Liver (tissue), 9 donors: Measurements from ENCODE around the gene PPM1N. TPM values are rescaled to one million over a fixed set of nuclear protein-coding genes. Genes with fewer than 3 reads are reported as not detected.

Source experiments
- DNase-seq: peaks from one replicate; pipeline ENCODE4 v3.0.0-alpha.2; 2017; ENCODE audit warnings: low spot score
- H3K27ac ChIP-seq, 2 donors: one replicate each; pipeline ENCODE4 v1.7.0; 2013; ENCODE audit warnings: inconsistent platforms in 2 of 2, low read length in 2 of 2, control low read depth in 1 of 2, low read depth in 1 of 2, mild to moderate bottlenecking in 1 of 2
- H3K27me3 ChIP-seq, 4 donors: one replicate each; pipeline versions ENCODE4 v1.6.1 to v1.7.0; 2013; ENCODE audit warnings: low read length in 3 of 4, inconsistent platforms in 1 of 4, mild to moderate bottlenecking in 1 of 4, moderate library complexity in 1 of 4; ENCODE audit not compliant: control insufficient read depth in 4 of 4, insufficient read depth in 4 of 4
- H3K36me3 ChIP-seq, 4 donors: one replicate each; pipeline versions ENCODE4 v1.6.1 to v1.7.0; 2013; ENCODE audit warnings: low read length in 3 of 4, mild to moderate bottlenecking in 3 of 4, low read depth in 1 of 4, moderate library complexity in 1 of 4; ENCODE audit not compliant: control insufficient read depth in 4 of 4, insufficient read depth in 3 of 4
- H3K4me1 ChIP-seq, 4 donors: one replicate each; pipeline versions ENCODE4 v1.6.1 to v1.7.0; 2013; ENCODE audit warnings: low read length in 3 of 4, mild to moderate bottlenecking in 3 of 4, moderate library complexity in 1 of 4; ENCODE audit not compliant: control insufficient read depth in 4 of 4, insufficient read depth in 4 of 4
- H3K4me3 ChIP-seq, 3 donors: one replicate each; pipeline versions ENCODE4 v1.6.1 to v1.7.0; 2013; ENCODE audit warnings: low read length in 3 of 3, control low read depth in 1 of 3, low read depth in 1 of 3, mild to moderate bottlenecking in 1 of 3
- H3K9ac ChIP-seq, 2 donors: one replicate each; pipeline ENCODE4 v1.7.0; 2013; ENCODE audit warnings: low read length in 2 of 2, mild to moderate bottlenecking in 2 of 2, moderate library complexity in 2 of 2, control low read depth in 1 of 2, low read depth in 1 of 2
- H3K9me3 ChIP-seq, 4 donors: one replicate each; pipeline versions ENCODE4 v1.6.1 to v1.7.0; 2013; ENCODE audit warnings: low read length in 3 of 4; ENCODE audit not compliant: control insufficient read depth in 4 of 4
- EGR1 ChIP-seq, 2 donors: IDR thresholded peaks; 2 replicates each; pipeline ENCODE4 v1.6.1; 2016 to 2018; ENCODE audit warnings: antibody characterized with exemption in 2 of 2, low read depth in 2 of 2
- FOXA1 ChIP-seq: IDR thresholded peaks from 2 replicates; pipeline ENCODE4 v1.6.1; 2016; ENCODE audit warnings: antibody characterized with exemption
- FOXA2 ChIP-seq: IDR thresholded peaks from 2 replicates; pipeline ENCODE4 v1.6.1; 2016; ENCODE audit warnings: antibody characterized with exemption
- GABPA ChIP-seq, 2 donors: IDR thresholded peaks in 1 of 2; conservative IDR thresholded peaks in 1 of 2; 2 replicates each; pipeline ENCODE4 v1.6.1; 2016; ENCODE audit warnings: antibody characterized with exemption in 2 of 2, mild to moderate bottlenecking in 1 of 2, moderate library complexity in 1 of 2
- HNF4A ChIP-seq, 2 donors: conservative IDR thresholded peaks; 2 replicates each; pipeline ENCODE4 v1.6.1; 2016; ENCODE audit warnings: antibody characterized with exemption in 2 of 2, mild to moderate bottlenecking in 2 of 2
- HNF4G ChIP-seq: IDR thresholded peaks from 2 replicates; pipeline ENCODE4 v1.6.1; 2016; ENCODE audit warnings: antibody characterized with exemption
- JUND ChIP-seq, 2 donors: IDR thresholded peaks; 2 replicates each; pipeline ENCODE4 v1.6.1; 2016; ENCODE audit warnings: antibody characterized with exemption in 2 of 2
- NR2F2 ChIP-seq: IDR thresholded peaks from 2 replicates; pipeline ENCODE4 v1.6.1; 2016; ENCODE audit warnings: antibody characterized with exemption
- RAD21 ChIP-seq, 2 donors: IDR thresholded peaks; 2 replicates each; pipeline ENCODE4 v1.6.1; 2016; ENCODE audit warnings: antibody characterized with exemption in 2 of 2, mild to moderate bottlenecking in 2 of 2
- RXRA ChIP-seq, 2 donors: IDR thresholded peaks; 2 replicates each; pipeline ENCODE4 v1.6.1; 2017 to 2018; ENCODE audit warnings: antibody characterized with exemption in 2 of 2, mild to moderate bottlenecking in 1 of 2
- SP1 ChIP-seq: IDR thresholded peaks from 2 replicates; pipeline ENCODE4 v1.6.1; 2018; ENCODE audit warnings: antibody characterized with exemption, mild to moderate bottlenecking
- TAF1 ChIP-seq: conservative IDR thresholded peaks from 2 replicates; pipeline ENCODE4 v1.6.1; 2016; ENCODE audit warnings: antibody characterized with exemption, mild to moderate bottlenecking
- YY1 ChIP-seq: IDR thresholded peaks from 2 replicates; pipeline ENCODE4 v1.6.1; 2016; ENCODE audit warnings: antibody characterized with exemption, mild to moderate bottlenecking
- WGBS: extraction: QIAGEN DNeasy Blood & Tissue Kit; methylation state at CpG from one replicate; pipeline ENCODE4 v1.1.7; 2013; 5-methylcytosine and 5-hydroxymethylcytosine counted together
- polyA plus RNA-seq, 2 donors: library from polyadenylated mRNA; stranded (reverse) in 1 of 2; unstranded in 1 of 2; fragments of 200-250 nt in 1 of 2; fragments of >200 nt in 1 of 2; fragmentation: Nextera tagmentation in 1 of 2; extraction: Ambion mirVana in 1 of 2; gene quantifications; one replicate each; pipeline versions ENCODE4 v1.2.1 to v1.2.3, GENCODE V29; 2013 to 2015
- total RNA-seq, 2 donors: library from RNA; depleted of rRNA; stranded (reverse); fragments of >200 nt; gene quantifications; one replicate each; pipeline ENCODE4 v1.2.3, GENCODE V29; 2014
- TF ChIP-seq, protein P1 (sequence below): IDR thresholded peaks from 2 replicates; pipeline ENCODE4 v1.6.1; 2016; ENCODE audit warnings: antibody characterized with exemption
- TF ChIP-seq, protein P2 (sequence below): IDR thresholded peaks from 2 replicates; pipeline ENCODE4 v1.6.1; 2016; ENCODE audit warnings: antibody characterized with exemption
- TF ChIP-seq, protein P3 (sequence below): fragments of 150-350 bp; IDR thresholded peaks from 2 replicates; pipeline ENCODE4 v1.5.1; 2017; ENCODE audit warnings: improper control_type of control experiment, low read depth, low read length; ENCODE audit not compliant: missing input control
- TF ChIP-seq, protein P4 (sequence below): IDR thresholded peaks from 2 replicates; pipeline ENCODE4 v1.6.1; 2016; ENCODE audit warnings: antibody characterized with exemption, mild to moderate bottlenecking
- TF ChIP-seq, protein P5 (sequence below): IDR thresholded peaks from 2 replicates; pipeline ENCODE4 v1.6.1; 2016; ENCODE audit warnings: antibody characterized with exemption
- donor health status: healthy.
- donor health status: healthy.
- donor health status: healthy.
- donor health status: healthy.
- donor health status: healthy.

Gene PPM1N
- total and polyA plus RNA-seq, 4 donors, result 0.17 to 1.5 (median 0.47) TPM

DNA sequence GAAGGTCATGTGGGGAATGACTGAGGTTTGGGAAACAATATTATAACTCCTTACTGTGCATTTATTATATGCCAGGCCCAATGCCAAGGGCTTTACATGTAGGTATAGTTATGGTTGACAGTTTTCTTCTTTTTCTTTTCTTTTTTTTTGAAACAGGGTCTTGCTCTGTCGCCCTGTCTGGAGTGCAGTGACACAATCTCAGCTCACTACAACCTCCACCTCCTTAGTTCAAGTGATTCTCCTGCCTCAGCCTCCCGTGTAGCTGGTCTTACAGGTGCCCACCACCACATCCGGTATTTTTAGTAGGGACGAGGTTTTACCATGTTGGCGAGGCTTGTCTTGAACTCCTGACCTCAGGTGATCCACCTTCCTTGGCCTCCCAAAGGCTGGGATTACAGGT, 15.2 kb upstream of the PPM1N start:
- no peak overlapping the region for H3K4me3 ChIP-seq
- DNase-seq, result no peak
- WGBS, result 89% methylated on average over 5 of the region's 5 CpGs
- no peak overlapping the region for H3K27ac ChIP-seq
- H3K4me1 ChIP-seq, result peaks cover 0 to 10% (median 2%) of the 10 kb centered on the region in 4 donors
- TF ChIP-seq, protein P1, sequence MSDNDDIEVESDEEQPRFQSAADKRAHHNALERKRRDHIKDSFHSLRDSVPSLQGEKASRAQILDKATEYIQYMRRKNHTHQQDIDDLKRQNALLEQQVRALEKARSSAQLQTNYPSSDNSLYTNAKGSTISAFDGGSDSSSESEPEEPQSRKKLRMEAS, result no peak
- no peak overlapping the region for H3K9ac ChIP-seq
- no peaks in the 10 kb centered on the region for H3K9me3 ChIP-seq
- no peaks in the 10 kb centered on the region for H3K36me3 ChIP-seq
- no peaks in the 10 kb centered on the region for H3K27me3 ChIP-seq

DNA sequence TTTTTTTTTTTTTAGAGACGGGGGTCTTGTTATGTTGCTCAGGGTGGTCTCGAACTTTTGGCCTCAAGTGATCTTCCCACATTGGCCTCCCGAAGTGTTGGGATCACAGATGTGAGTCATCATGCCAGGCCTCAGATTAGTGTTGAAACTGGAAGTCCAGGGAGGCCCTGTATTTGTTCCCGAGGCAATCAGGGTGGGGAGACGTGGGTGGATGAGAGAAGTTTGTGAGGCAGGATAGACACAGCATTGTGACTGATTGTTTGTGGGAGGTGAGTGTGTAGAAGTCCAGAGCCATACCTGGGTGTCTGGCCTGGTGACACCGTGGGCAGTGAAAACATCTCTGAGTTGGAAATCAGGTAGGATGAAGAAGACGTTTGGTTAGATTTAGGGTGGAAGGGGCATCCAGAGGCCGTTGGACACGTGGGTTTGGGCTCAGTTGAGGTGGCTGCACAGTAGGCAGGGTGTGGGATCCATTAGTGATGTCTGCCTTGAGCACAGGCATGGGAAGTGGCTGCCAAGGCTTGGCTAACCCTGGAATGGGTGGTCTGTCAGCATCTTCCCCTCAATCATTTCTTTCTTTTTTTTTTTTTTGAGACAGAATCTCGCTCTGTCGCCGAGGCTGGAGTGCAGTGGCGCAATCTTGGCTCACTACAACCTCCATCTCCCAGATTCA, 13.8 kb upstream of the PPM1N start:
- DNase-seq, result no peak
- Histone ChIP-seq H3K36me3 (no peaks in the 10 kb centered on the region), H3K4me1 (peaks cover 0 to 4% (median 2%) of the 10 kb centered on the region in 4 donors), H3K4me3 (no peak overlapping the region), H3K9me3 (no peaks in the 10 kb centered on the region), H3K9ac (no peak overlapping the region), H3K27me3 (no peaks in the 10 kb centered on the region), H3K27ac (no peak overlapping the region)
- TF ChIP-seq, protein P2, sequence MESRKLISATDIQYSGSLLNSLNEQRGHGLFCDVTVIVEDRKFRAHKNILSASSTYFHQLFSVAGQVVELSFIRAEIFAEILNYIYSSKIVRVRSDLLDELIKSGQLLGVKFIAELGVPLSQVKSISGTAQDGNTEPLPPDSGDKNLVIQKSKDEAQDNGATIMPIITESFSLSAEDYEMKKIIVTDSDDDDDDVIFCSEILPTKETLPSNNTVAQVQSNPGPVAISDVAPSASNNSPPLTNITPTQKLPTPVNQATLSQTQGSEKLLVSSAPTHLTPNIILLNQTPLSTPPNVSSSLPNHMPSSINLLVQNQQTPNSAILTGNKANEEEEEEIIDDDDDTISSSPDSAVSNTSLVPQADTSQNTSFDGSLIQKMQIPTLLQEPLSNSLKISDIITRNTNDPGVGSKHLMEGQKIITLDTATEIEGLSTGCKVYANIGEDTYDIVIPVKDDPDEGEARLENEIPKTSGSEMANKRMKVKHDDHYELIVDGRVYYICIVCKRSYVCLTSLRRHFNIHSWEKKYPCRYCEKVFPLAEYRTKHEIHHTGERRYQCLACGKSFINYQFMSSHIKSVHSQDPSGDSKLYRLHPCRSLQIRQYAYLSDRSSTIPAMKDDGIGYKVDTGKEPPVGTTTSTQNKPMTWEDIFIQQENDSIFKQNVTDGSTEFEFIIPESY, result no peak
- TF ChIP-seq RAD21 (IDR thresholded peaks at IDR 0.05), result no peak
- no peak for TF ChIP-seq NR2F2
- TF ChIP-seq, protein P3, sequence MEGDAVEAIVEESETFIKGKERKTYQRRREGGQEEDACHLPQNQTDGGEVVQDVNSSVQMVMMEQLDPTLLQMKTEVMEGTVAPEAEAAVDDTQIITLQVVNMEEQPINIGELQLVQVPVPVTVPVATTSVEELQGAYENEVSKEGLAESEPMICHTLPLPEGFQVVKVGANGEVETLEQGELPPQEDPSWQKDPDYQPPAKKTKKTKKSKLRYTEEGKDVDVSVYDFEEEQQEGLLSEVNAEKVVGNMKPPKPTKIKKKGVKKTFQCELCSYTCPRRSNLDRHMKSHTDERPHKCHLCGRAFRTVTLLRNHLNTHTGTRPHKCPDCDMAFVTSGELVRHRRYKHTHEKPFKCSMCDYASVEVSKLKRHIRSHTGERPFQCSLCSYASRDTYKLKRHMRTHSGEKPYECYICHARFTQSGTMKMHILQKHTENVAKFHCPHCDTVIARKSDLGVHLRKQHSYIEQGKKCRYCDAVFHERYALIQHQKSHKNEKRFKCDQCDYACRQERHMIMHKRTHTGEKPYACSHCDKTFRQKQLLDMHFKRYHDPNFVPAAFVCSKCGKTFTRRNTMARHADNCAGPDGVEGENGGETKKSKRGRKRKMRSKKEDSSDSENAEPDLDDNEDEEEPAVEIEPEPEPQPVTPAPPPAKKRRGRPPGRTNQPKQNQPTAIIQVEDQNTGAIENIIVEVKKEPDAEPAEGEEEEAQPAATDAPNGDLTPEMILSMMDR, result no peak
- TF ChIP-seq RXRA (IDR thresholded peaks at IDR 0.05), result no peak
- no peak for TF ChIP-seq GABPA (IDR thresholded peaks at IDR 0.05 in 1 of 2, conservative IDR thresholded peaks at IDR 0.05 in 1 of 2)
- TF ChIP-seq EGR1 (IDR thresholded peaks at IDR 0.05; ENCODE audit: low read depth in 2 of 2), result no peak
- TF ChIP-seq, protein P4, sequence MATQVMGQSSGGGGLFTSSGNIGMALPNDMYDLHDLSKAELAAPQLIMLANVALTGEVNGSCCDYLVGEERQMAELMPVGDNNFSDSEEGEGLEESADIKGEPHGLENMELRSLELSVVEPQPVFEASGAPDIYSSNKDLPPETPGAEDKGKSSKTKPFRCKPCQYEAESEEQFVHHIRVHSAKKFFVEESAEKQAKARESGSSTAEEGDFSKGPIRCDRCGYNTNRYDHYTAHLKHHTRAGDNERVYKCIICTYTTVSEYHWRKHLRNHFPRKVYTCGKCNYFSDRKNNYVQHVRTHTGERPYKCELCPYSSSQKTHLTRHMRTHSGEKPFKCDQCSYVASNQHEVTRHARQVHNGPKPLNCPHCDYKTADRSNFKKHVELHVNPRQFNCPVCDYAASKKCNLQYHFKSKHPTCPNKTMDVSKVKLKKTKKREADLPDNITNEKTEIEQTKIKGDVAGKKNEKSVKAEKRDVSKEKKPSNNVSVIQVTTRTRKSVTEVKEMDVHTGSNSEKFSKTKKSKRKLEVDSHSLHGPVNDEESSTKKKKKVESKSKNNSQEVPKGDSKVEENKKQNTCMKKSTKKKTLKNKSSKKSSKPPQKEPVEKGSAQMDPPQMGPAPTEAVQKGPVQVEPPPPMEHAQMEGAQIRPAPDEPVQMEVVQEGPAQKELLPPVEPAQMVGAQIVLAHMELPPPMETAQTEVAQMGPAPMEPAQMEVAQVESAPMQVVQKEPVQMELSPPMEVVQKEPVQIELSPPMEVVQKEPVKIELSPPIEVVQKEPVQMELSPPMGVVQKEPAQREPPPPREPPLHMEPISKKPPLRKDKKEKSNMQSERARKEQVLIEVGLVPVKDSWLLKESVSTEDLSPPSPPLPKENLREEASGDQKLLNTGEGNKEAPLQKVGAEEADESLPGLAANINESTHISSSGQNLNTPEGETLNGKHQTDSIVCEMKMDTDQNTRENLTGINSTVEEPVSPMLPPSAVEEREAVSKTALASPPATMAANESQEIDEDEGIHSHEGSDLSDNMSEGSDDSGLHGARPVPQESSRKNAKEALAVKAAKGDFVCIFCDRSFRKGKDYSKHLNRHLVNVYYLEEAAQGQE, result no peak
- TF ChIP-seq YY1, result no peak
- no peak for TF ChIP-seq FOXA2
- TF ChIP-seq SP1, result no peak
- TF ChIP-seq, protein P1, result no peak
- no peak for TF ChIP-seq JUND (IDR thresholded peaks at IDR 0.05)
- TF ChIP-seq HNF4A (conservative IDR thresholded peaks at IDR 0.05), result no peak
- no peak for TF ChIP-seq FOXA1
- no peak for TF ChIP-seq TAF1
- TF ChIP-seq HNF4G, result no peak
- TF ChIP-seq, protein P5, sequence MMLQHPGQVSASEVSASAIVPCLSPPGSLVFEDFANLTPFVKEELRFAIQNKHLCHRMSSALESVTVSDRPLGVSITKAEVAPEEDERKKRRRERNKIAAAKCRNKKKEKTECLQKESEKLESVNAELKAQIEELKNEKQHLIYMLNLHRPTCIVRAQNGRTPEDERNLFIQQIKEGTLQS, result no peak
- 79% methylated on average over 13 of the region's 13 CpGs for WGBS
